HG03064 (cell line): Measurements from ENCODE around the gene NR2F1-AS1.

Source experiments
- ATAC-seq: cut with Tn5 transposase; IDR thresholded peaks from one replicate; pipeline ENCODE4 v1.9.1; 2021; ENCODE audit warnings: low read depth; ENCODE audit not compliant: unreplicated experiment

The NR2F1-AS1 gene

GRCh38 chr5:93452255-93452654, 128.8 kb downstream of the NR2F1-AS1 start:
- no peak for ATAC-seq

- ATAC-seq = no peak
Observed at GRCh38 chr5:93438124-93438523, 142.9 kb downstream of the NR2F1-AS1 start.

GRCh38 chr5:93436083-93436482, 144.9 kb downstream of the NR2F1-AS1 start:
- ATAC-seq = no peak

- no peak for ATAC-seq
Observed at GRCh38 chr5:93433422-93433821, 147.6 kb downstream of the NR2F1-AS1 start.

- ATAC-seq = no peak
Observed at GRCh38 chr5:93431250-93431649, 149.8 kb downstream of the NR2F1-AS1 start.

GRCh38 chr5:93430673-93431199, 150.3 kb downstream of the NR2F1-AS1 start:
- no peak for ATAC-seq

- ATAC-seq = no peak
Observed at GRCh38 chr5:93430118-93430517, 150.9 kb downstream of the NR2F1-AS1 start.

GRCh38 chr5:93428868-93429267, 152.2 kb downstream of the NR2F1-AS1 start:
- ATAC-seq = no peak

- ATAC-seq = no peak
Observed at GRCh38 chr5:93427316-93427715, 153.7 kb downstream of the NR2F1-AS1 start.

- no peak for ATAC-seq
Observed at GRCh38 chr5:93425096-93425495, 155.9 kb downstream of the NR2F1-AS1 start.

- no peak for ATAC-seq
Observed at GRCh38 chr5:93423300-93423699, 157.7 kb downstream of the NR2F1-AS1 start.

- ATAC-seq = no peak
Observed at GRCh38 chr5:93422652-93423280, 158.3 kb downstream of the NR2F1-AS1 start.

GRCh38 chr5:93421987-93422401, 159.0 kb downstream of the NR2F1-AS1 start:
- no peak for ATAC-seq

- ATAC-seq = no peak
Observed at GRCh38 chr5:93421468-93421867, 159.6 kb downstream of the NR2F1-AS1 start.

- ATAC-seq = no peak
Observed at GRCh38 chr5:93417490-93417889, 163.5 kb downstream of the NR2F1-AS1 start.

GRCh38 chr5:93415819-93416218, 165.2 kb downstream of the NR2F1-AS1 start:
- no peak for ATAC-seq

GRCh38 chr5:93411716-93412115, 169.3 kb downstream of the NR2F1-AS1 start:
- ATAC-seq = no peak

GRCh38 chr5:93409691-93410090, 171.3 kb downstream of the NR2F1-AS1 start:
- no peak for ATAC-seq

- no peak for ATAC-seq
Observed at GRCh38 chr5:93407454-93407853, 173.6 kb downstream of the NR2F1-AS1 start.

- ATAC-seq = no peak
Observed at GRCh38 chr5:93406971-93407401, 174.0 kb downstream of the NR2F1-AS1 start.

GRCh38 chr5:93404246-93404645, 176.8 kb downstream of the NR2F1-AS1 start:
- ATAC-seq = no peak

GRCh38 chr5:93403141-93403928, 177.7 kb downstream of the NR2F1-AS1 start:
- ATAC-seq = no peak
